Activated CD4-positive, alpha-beta T cell treated with anti-CD3 and anti-CD28 coated beads, Interleukin-2, amount 10 ng/mL, durations not matched to agents 24 days and 14 days (primary cell): ENCODE data around the gene CPO. TPM values are rescaled to one million over a fixed set of nuclear protein-coding genes. Genes with fewer than 3 reads are reported as not detected.

Experiments used
- DNase-seq: peaks from one replicate; pipeline ENCODE4 v3.0.0; 2022
- H3K27ac Mint-ChIP-seq: one replicate; pipeline ENCODE4 v1.8.0; 2022; ENCODE audit warnings: mild to moderate bottlenecking, mixed read lengths
- H3K27me3 Mint-ChIP-seq: one replicate; pipeline ENCODE4 v1.8.0; 2022; ENCODE audit warnings: mixed read lengths
- H3K36me3 Mint-ChIP-seq: one replicate; pipeline ENCODE4 v1.8.0; 2022; ENCODE audit warnings: low read depth, mild to moderate bottlenecking, mixed read lengths
- H3K4me1 Mint-ChIP-seq: one replicate; pipeline ENCODE4 v1.8.0; 2021; ENCODE audit warnings: mixed read lengths
- H3K4me3 Mint-ChIP-seq: one replicate; pipeline ENCODE4 v1.8.0; 2022; ENCODE audit warnings: mild to moderate bottlenecking, moderate library complexity, mixed read lengths
- H3K9me3 Mint-ChIP-seq: one replicate; pipeline ENCODE4 v1.8.0; 2021; ENCODE audit warnings: mixed read lengths
- intact Hi-C: fragments of 100-400 bp; cut with micrococcal nuclease; formaldehyde crosslinking; loops from one replicate; pipeline ENCODE4 v1.15.1; 2023
- total RNA-seq: library from RNA; stranded (reverse); gene quantifications from 2 replicates; pipeline ENCODE4 v1.2.3, GENCODE V29; 2022

CPO gene
- total RNA-seq, 1 donor from 2014 or later, result not detected

DNA sequence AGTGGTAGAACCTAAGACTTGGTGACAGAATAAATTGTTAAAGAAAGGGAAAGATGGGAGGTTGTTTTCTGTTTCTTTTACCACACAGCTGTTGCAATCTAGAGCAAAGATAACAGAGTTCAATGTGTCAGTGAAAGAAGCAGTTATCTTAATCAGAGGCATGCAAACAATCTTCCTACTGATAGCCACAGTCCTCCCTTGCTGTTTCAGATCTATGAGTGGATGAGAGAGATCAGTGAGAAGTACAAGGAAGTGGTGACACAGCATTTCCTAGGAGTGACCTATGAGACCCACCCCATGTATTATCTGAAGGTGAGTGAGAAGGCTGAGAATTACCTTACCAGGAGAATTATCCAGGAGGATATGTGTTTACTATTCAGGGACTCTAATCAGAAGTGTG, 15.9 kb downstream of the CPO start:
- DNase-seq, result peak; percentile 34
- no peaks in the 10 kb centered on the region for H3K27me3 Mint-ChIP-seq
- no peaks in the 10 kb centered on the region for H3K4me1 Mint-ChIP-seq
- H3K27ac Mint-ChIP-seq, result no peak overlapping the region
- H3K36me3 Mint-ChIP-seq, result no peaks in the 10 kb centered on the region
- H3K4me3 Mint-ChIP-seq, result no peak overlapping the region
- intact Hi-C loops, result no loop called here
- H3K9me3 Mint-ChIP-seq, result peaks cover 12% of the 10 kb centered on the region

- no peaks in the 10 kb centered on the region for H3K27me3 Mint-ChIP-seq
- no peak overlapping the region for H3K4me3 Mint-ChIP-seq
- no peaks in the 10 kb centered on the region for H3K36me3 Mint-ChIP-seq
- peaks cover 10% of the 10 kb centered on the region for H3K9me3 Mint-ChIP-seq
- peak; percentile 33 for DNase-seq
- H3K27ac Mint-ChIP-seq, result no peak overlapping the region
- intact Hi-C loops, result no loop called here
- no peaks in the 10 kb centered on the region for H3K4me1 Mint-ChIP-seq
These were observed 18.9 kb downstream of the CPO start for GRCh38 chr2:206958261-206958660.

DNA sequence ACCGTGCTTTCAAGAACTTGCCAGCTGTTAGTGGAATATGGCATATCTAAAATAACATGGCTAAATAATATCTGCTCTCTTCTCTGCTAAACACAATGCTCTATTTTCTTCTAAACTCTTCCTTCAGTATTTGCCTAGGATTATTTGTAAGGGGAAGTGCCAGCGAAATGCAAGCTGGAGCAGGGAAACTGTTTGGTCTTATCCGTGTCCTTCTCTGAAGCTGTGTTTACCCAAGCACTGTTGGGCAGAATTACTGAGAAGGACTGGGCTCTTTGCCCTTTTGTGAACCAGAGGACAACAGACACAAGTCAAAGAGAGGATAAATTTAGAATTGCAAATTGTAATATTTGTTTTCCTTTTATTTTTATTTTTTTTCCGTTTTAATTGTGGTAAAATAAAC, 23.6 kb downstream of the CPO start:
- Mint-ChIP-seq H3K27me3 (no peaks in the 10 kb centered on the region), H3K27ac (no peak overlapping the region), H3K36me3 (no peaks in the 10 kb centered on the region), H3K9me3 (no peaks in the 10 kb centered on the region), H3K4me3 (no peak overlapping the region), H3K4me1 (no peaks in the 10 kb centered on the region)
- peak; percentile 18 for DNase-seq
- intact Hi-C loops, result no loop called here

- peaks cover 12% of the 10 kb centered on the region for H3K27me3 Mint-ChIP-seq
- H3K4me1 Mint-ChIP-seq, result no peaks in the 10 kb centered on the region
- no peak overlapping the region for H3K27ac Mint-ChIP-seq
- H3K36me3 Mint-ChIP-seq, result no peaks in the 10 kb centered on the region
- no peak for DNase-seq
- intact Hi-C loops, result no loop called here
- H3K4me3 Mint-ChIP-seq, result no peak overlapping the region
- no peaks in the 10 kb centered on the region for H3K9me3 Mint-ChIP-seq
These were observed 29.1 kb downstream of the CPO start for GRCh38 chr2:206968134-206969086.

- H3K36me3 Mint-ChIP-seq, result no peaks in the 10 kb centered on the region
- H3K27me3 Mint-ChIP-seq, result peaks cover 14% of the 10 kb centered on the region
- H3K27ac Mint-ChIP-seq, result no peak overlapping the region
- DNase-seq, result no peak
- H3K4me3 Mint-ChIP-seq, result no peak overlapping the region
- intact Hi-C loops, result no loop called here
- no peaks in the 10 kb centered on the region for H3K4me1 Mint-ChIP-seq
- no peaks in the 10 kb centered on the region for H3K9me3 Mint-ChIP-seq
These were observed 29.9 kb downstream of the CPO start for GRCh38 chr2:206969192-206969591.

DNA sequence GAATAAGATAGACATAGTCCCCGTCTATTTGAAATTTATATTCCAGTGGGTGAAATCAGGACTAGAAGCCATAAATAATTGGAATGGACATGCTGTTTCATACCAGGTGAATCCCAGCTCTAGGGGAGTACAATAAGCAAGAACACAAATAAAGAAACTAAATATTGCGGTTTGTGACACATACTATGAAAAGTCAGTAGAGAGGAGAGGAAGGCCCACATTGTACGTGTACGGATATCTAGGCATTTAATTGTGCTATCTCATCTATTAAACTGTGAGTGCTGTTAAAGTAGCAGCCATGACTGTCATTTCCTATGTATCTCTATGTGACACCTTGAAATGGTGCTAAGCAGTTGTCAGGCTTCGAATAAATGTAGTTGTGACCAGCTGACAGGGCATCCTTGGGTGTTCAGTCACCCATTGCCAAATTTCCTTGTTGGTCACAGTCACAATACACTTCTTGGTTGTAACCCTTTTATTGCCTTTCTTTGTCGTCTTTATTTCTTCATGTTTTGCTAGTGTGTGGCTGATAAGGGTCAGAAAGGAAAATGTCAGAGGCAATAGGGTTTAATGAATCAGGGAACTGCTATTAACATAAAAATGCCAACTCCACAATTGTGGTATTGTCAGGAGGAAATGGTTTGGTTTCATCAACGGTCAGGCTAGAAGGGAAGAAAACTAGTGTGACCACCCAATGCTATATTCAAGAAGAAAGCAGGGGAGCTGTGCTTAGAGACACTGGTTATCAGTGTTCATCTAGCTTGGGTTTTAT, 31.5 kb downstream of the CPO start:
- Mint-ChIP-seq H3K36me3 (no peaks in the 10 kb centered on the region), H3K4me1 (no peaks in the 10 kb centered on the region), H3K4me3 (no peak overlapping the region), H3K9me3 (no peaks in the 10 kb centered on the region), H3K27ac (no peak overlapping the region), H3K27me3 (peaks cover 20% of the 10 kb centered on the region)
- intact Hi-C loops, result no loop called here
- DNase-seq, result no peak

DNA sequence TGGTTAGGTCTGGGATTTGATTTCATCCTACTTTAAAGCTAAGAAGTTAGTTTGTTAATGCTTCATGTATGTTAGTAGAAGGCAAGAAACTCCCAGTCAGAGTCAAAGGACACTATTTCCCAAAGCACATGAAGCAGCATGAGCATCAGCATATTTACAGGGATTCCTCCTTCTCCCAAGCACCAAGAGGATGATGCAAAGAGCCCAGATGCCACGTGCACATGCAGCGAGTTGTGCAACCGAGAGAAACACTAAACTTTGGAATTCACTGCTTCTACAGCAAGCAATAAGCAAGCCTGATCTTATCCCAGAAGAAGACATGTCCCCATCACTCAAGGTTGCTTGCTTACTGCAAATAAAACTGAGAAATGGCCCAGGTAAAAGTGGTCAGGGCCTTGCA, 32.5 kb downstream of the CPO start:
- peaks cover 20% of the 10 kb centered on the region for H3K27me3 Mint-ChIP-seq
- no peak for DNase-seq
- no peak overlapping the region for H3K4me3 Mint-ChIP-seq
- no peaks in the 10 kb centered on the region for H3K4me1 Mint-ChIP-seq
- no peaks in the 10 kb centered on the region for H3K36me3 Mint-ChIP-seq
- intact Hi-C loops, result no loop called here
- no peak overlapping the region for H3K27ac Mint-ChIP-seq
- no peaks in the 10 kb centered on the region for H3K9me3 Mint-ChIP-seq

DNA sequence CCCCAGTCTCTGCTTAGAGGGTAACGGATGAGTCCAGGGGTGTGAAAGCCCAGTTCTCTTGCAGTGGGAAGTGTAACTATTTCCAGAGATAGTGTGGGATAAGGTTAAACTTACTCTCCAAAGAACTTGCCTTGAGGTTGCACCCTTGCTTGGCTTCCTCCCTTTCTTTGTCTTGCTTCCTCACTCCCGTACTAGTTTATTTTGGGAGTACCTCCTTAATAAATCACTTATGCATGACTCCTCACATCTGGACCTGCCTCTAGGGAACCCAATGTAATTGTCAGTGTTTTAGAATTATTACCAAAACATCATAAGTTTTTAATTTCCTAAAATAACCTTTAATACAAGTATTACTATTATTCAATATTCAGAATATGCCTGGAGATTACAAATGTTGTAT, 35.2 kb downstream of the CPO start:
- H3K27me3 Mint-ChIP-seq, result peaks cover 25% of the 10 kb centered on the region
- no peaks in the 10 kb centered on the region for H3K4me1 Mint-ChIP-seq
- H3K27ac Mint-ChIP-seq, result no peak overlapping the region
- no peak for DNase-seq
- H3K36me3 Mint-ChIP-seq, result no peaks in the 10 kb centered on the region
- intact Hi-C loops, result no loop called here
- no peaks in the 10 kb centered on the region for H3K9me3 Mint-ChIP-seq
- no peak overlapping the region for H3K4me3 Mint-ChIP-seq

- no peak for DNase-seq
- intact Hi-C loops, result no loop called here
- Mint-ChIP-seq H3K27ac (no peak overlapping the region), H3K4me1 (peaks cover 5% of the 10 kb centered on the region), H3K9me3 (no peaks in the 10 kb centered on the region), H3K27me3 (peaks cover 15% of the 10 kb centered on the region), H3K4me3 (no peak overlapping the region), H3K36me3 (no peaks in the 10 kb centered on the region)
These were observed 39.4 kb downstream of the CPO start for GRCh38 chr2:206978746-206979145.

- Mint-ChIP-seq H3K4me3 (no peak overlapping the region), H3K27me3 (peaks cover 12% of the 10 kb centered on the region), H3K27ac (no peak overlapping the region), H3K36me3 (no peaks in the 10 kb centered on the region), H3K4me1 (peaks cover 6% of the 10 kb centered on the region), H3K9me3 (no peaks in the 10 kb centered on the region)
- intact Hi-C loops, result no loop called here
- no peak for DNase-seq
These were observed 40.0 kb downstream of the CPO start for GRCh38 chr2:206979365-206979764.

DNA sequence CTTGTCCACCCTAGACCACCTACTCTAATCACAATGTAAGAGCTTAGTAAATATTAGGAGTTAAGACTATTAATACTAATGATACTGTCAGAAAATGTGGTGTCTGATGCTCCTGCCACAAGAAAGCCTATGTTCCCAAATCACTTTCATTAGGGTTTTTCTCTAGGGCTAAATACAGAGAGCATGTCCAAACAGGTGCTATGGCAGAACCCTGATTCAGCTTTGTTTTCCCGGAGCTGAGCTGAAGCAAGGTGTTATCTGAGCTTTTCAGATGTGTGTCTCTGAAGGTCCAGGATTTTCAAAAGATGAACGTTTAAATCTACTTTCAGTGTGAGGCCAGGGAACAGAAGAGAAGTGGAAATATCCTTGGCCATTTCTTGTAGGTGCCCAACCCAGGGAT, 40.6 kb downstream of the CPO start:
- intact Hi-C loops, result loop anchor here (5.0 to 10.0 kb wide), 3 partner anchors 178 to 285 kb away; partner anchors contain the start of gene KLF7
- H3K36me3 Mint-ChIP-seq, result no peaks in the 10 kb centered on the region
- peaks cover 12% of the 10 kb centered on the region for H3K27me3 Mint-ChIP-seq
- H3K4me1 Mint-ChIP-seq, result peaks cover 7% of the 10 kb centered on the region
- H3K4me3 Mint-ChIP-seq, result no peak overlapping the region
- no peaks in the 10 kb centered on the region for H3K9me3 Mint-ChIP-seq
- DNase-seq, result no peak
- H3K27ac Mint-ChIP-seq, result no peak overlapping the region

DNA sequence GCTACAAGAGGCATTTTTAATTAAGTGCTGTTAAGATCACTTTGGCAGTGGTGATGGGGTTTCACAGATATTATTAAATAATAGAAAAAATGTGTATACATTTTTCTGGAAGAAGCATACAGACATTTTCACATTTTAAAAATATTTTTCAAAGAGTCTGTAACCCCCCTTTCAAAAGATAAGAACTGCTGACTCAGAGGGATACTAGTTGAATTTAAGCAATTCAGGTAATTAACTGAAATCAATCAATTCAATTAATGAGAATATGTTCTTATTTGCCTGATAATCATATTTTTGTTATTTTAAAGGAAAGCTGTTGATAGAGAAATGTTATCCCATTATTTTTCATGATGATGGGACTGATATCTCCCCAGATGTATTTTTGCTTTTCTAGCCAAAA, 41.1 kb downstream of the CPO start:
- Mint-ChIP-seq H3K4me1 (peaks cover 7% of the 10 kb centered on the region), H3K9me3 (no peaks in the 10 kb centered on the region), H3K36me3 (no peaks in the 10 kb centered on the region), H3K27me3 (peaks cover 10% of the 10 kb centered on the region), H3K27ac (no peak overlapping the region), H3K4me3 (no peak overlapping the region)
- no peak for DNase-seq
- intact Hi-C loops, result loop anchor here (5.0 to 10.0 kb wide), 3 partner anchors 178 to 286 kb away; partner anchors contain the start of gene KLF7

DNA sequence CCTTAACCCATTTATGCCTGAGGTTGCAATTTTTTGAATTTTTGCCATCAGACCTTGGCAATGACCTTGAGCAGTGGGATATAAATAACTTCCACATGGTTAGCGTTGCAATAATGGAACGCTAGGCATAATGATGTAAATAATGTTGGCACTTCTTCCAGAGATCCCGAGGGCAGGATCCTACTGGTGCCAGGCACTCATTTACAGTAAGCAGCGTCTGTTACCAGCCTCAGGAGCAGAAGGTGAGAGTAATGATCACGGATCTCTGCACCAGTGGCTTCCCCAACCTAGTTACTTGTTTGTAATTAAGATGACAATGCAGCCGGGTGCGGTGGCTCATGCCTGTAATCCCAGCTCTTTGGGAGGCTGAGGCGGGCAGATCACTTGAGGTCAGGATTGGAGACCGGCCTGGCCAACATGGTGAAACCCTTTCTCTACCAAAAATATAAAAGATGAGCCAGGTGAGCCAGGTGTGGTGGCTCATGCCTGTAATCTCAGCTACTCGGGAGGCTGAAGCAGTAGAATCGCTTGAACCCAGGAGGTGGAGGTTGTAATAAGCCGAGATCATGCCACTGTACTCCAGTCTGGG, 41.9 kb downstream of the CPO start:
- H3K27ac Mint-ChIP-seq, result no peak overlapping the region
- intact Hi-C loops, result loop anchor here (1.0 to 10.0 kb wide), 4 partner anchors 179 to 492 kb away; partner anchors contain the start of gene KLF7
- DNase-seq, result no peak
- H3K4me1 Mint-ChIP-seq, result peaks cover 7% of the 10 kb centered on the region
- peaks cover 8% of the 10 kb centered on the region for H3K27me3 Mint-ChIP-seq
- no peaks in the 10 kb centered on the region for H3K36me3 Mint-ChIP-seq
- H3K9me3 Mint-ChIP-seq, result no peaks in the 10 kb centered on the region
- H3K4me3 Mint-ChIP-seq, result no peak overlapping the region
